Activated T-helper 2 cell treated with anti-CD3 and anti-CD28 coated beads, Interferon-gamma antibody, Interleukin-2, Interleukin-4, amounts not matched to agents 10 μg/mL and 5 μg/mL and 100 μg/mL, durations not matched to agents 14 hours and 24 hours and 36 hours (primary cell): ENCODE data around the gene UBXN2A. TPM values are rescaled to one million over a fixed set of nuclear protein-coding genes. Genes with fewer than 3 reads are reported as not detected.
"Not testable (repeated sequence)": the region's sequence is repeated elsewhere in the genome, so short reads cannot be mapped to it uniquely, and the experiment has no call there.

Experiments
- DNase-seq: peaks from one replicate; pipeline ENCODE4 v3.0.0; 2021; ENCODE audit warnings: low spot score
- H3K27ac Mint-ChIP-seq: one replicate; pipeline ENCODE4 v1.8.0; 2021; ENCODE audit warnings: mixed read lengths
- H3K27me3 Mint-ChIP-seq: one replicate; pipeline ENCODE4 v1.8.0; 2021; ENCODE audit warnings: low read depth, mixed read lengths
- H3K36me3 Mint-ChIP-seq: one replicate; pipeline ENCODE4 v1.8.0; 2021; ENCODE audit warnings: low read depth, mixed read lengths
- H3K4me1 Mint-ChIP-seq: one replicate; pipeline ENCODE4 v1.8.0; 2021; ENCODE audit warnings: low read depth, mixed read lengths
- H3K4me3 Mint-ChIP-seq: one replicate; pipeline ENCODE4 v1.8.0; 2021; ENCODE audit warnings: low read depth, mild to moderate bottlenecking, moderate library complexity, mixed read lengths
- H3K9me3 Mint-ChIP-seq: one replicate; pipeline ENCODE4 v1.8.0; 2021; ENCODE audit warnings: mixed read lengths
- intact Hi-C: fragments of 100-400 bp; cut with micrococcal nuclease; formaldehyde crosslinking; loops from one replicate; pipeline ENCODE4 v1.15.1; 2023
- total RNA-seq: library from RNA; stranded (reverse); gene quantifications from 2 replicates; pipeline ENCODE4 v1.2.3, GENCODE V29; 2022

The UBXN2A gene
- total RNA-seq, 1 donor from 2014 or later = 18.3 TPM

- Mint-ChIP-seq H3K27me3 (no peaks in the 10 kb centered on the region), H3K27ac (no peak overlapping the region), H3K9me3 (no peaks in the 10 kb centered on the region), H3K4me3 (no peak overlapping the region), H3K4me1 (no peaks in the 10 kb centered on the region), H3K36me3 (no peaks in the 10 kb centered on the region)
- no peak for DNase-seq
- intact Hi-C loops = no loop called here
These were observed 80.0 kb downstream of the UBXN2A start for GRCh38 chr2:24020244-24020643.

DNA sequence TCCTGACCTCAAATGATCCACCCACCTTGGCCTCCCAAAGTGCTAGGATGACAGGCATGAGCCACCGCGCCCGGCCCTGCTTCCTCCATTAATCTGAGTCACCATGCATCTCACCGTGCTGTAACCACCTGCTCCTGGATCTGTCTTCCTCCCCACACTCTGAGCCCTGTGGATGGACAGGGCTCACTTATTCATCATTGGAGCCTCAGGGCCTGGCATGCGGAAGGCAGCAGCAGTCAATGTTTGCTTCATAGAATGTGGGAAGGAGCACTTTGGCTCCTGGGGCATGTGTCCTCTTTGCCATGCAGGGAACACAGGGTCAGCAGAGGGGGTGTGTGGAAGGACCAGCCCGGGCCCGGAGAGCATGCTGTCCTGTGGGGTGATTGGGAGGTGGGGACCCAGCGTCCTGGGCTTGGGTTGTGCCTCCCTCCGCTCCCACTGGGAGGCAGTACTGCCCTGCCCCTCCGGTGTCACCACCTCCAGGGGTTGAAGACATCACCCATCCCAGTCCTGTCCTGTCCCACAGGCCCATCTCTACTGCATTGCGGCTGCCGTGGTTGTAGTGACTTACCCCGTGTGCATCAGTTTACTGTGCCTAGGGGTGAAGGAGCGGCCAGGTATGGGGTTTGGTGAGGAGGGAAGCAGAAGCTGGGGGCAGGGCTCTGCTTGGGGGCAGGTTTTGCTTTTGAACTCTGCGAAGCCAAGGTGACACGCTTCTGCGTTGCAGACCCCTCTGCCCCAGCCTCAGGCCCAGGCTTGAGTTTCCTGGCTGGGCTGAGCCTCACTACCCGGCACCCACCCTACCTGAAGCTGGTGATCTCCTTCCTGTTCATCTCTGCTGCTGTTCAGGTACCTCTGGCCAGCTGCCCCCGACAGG, 81.1 kb downstream of the UBXN2A start:
- DNase-seq = no peak

GRCh38 chr2:24022324-24022974, 82.2 kb downstream of the UBXN2A start:
- no peak for DNase-seq
- Mint-ChIP-seq H3K4me3 (no peak overlapping the region), H3K27ac (no peak overlapping the region), H3K27me3 (no peaks in the 10 kb centered on the region), H3K4me1 (no peaks in the 10 kb centered on the region), H3K36me3 (peaks cover 2% of the 10 kb centered on the region), H3K9me3 (no peaks in the 10 kb centered on the region)
- intact Hi-C loops = no loop called here

More for the DNA sequence above, 81.1 kb downstream of the UBXN2A start:
- no peaks in the 10 kb centered on the region for H3K9me3 Mint-ChIP-seq
- no peaks in the 10 kb centered on the region for H3K4me1 Mint-ChIP-seq
- H3K27me3 Mint-ChIP-seq = no peaks in the 10 kb centered on the region
- no peak overlapping the region for H3K27ac Mint-ChIP-seq
- no peak overlapping the region for H3K4me3 Mint-ChIP-seq
- intact Hi-C loops = no loop called here
- H3K36me3 Mint-ChIP-seq = no peaks in the 10 kb centered on the region

GRCh38 chr2:24022975-24023575, 82.8 kb downstream of the UBXN2A start:
- Mint-ChIP-seq H3K4me1 (no peaks in the 10 kb centered on the region), H3K27ac (no peak overlapping the region), H3K36me3 (peaks cover 3% of the 10 kb centered on the region), H3K27me3 (no peaks in the 10 kb centered on the region), H3K9me3 (no peaks in the 10 kb centered on the region), H3K4me3 (no peak overlapping the region)
- intact Hi-C loops = no loop called here
- DNase-seq = no peak

DNA sequence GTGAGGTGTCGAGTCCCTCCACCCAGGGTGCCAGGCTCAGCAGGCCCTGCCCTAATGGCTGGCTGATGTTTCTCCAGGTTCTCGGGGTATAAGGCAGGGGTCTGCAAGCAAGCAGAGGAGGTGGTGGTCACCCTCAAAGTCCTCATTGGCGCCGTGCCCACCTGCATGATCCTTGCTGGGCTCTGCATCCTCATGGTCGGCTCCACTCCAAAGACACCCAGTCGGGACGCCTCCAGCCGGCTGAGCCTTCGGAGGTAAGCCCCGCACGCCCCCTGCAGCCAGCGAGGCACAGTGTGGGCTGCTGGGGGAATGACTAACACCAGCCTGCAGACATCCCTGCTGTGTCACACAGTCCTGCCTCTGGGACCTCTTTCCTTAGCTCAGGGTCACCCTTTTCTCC, 83.8 kb downstream of the UBXN2A start:
- intact Hi-C loops = no loop called here
- Mint-ChIP-seq H3K4me1 (no peaks in the 10 kb centered on the region), H3K4me3 (no peak overlapping the region), H3K27ac (no peak overlapping the region), H3K36me3 (peaks cover 9% of the 10 kb centered on the region), H3K27me3 (no peaks in the 10 kb centered on the region), H3K9me3 (no peaks in the 10 kb centered on the region)
- no peak for DNase-seq

DNA sequence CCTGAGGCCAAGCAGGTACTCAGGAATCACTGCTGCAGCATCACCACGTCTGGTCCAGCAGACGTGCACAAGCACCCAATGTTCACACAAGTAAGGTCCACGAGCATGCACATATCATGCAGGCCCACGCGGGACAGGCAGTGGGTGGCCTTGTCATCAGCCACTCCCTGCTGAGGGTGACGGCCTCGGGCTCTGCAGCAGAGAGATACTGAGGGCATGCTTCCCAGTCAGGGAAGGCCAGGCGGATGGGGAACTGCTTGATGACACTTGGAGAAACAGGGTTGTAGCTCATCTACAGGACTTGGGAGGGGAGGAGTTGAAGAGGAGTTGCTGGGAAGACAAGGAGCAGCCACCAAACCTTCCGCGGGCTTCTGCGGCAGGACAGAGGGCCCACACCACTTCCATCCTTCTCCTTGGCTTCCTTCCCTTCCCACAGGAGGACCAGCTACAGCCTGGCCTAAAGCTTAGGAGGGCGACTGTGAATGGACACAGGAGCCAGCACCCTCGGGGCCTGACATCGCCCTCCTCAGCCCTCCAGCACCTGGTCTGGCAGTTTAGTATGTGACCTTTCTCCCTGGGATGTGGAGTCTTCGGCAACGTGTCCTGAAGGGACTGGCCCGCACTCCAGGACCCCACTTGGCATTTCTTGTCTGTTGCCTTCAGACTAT, 84.9 kb downstream of the UBXN2A start:
- Mint-ChIP-seq H3K27me3 (no peaks in the 10 kb centered on the region), H3K27ac (no peak overlapping the region), H3K36me3 (peaks cover 20% of the 10 kb centered on the region), H3K4me1 (no peaks in the 10 kb centered on the region), H3K9me3 (no peaks in the 10 kb centered on the region), H3K4me3 (no peak overlapping the region)
- intact Hi-C loops = no loop called here
- no peak for DNase-seq

DNA sequence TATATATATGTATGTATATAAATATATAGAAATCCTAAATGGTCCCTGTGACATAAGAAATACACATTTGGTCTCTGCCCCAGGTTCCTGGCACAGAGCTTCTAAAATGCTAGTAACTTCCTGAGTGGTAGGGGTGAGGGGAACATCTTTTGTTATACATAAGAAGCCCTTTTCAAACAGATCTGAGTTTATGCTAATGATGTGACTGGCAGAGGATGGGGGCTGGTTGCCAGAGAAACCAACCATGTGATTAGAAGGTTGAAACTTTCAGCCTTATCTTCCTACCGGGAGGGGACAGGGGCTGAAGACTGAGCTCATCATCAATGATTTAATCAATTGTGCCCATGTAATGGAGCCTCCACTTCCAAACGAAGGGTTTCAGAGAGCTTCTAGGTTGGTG, 86.0 kb downstream of the UBXN2A start:
- intact Hi-C loops = no loop called here
- Mint-ChIP-seq H3K27ac (no peak overlapping the region), H3K9me3 (no peaks in the 10 kb centered on the region), H3K4me1 (peaks cover 2% of the 10 kb centered on the region), H3K36me3 (peaks cover 24% of the 10 kb centered on the region), H3K4me3 (no peak overlapping the region), H3K27me3 (no peaks in the 10 kb centered on the region)
- DNase-seq = no peak

DNA sequence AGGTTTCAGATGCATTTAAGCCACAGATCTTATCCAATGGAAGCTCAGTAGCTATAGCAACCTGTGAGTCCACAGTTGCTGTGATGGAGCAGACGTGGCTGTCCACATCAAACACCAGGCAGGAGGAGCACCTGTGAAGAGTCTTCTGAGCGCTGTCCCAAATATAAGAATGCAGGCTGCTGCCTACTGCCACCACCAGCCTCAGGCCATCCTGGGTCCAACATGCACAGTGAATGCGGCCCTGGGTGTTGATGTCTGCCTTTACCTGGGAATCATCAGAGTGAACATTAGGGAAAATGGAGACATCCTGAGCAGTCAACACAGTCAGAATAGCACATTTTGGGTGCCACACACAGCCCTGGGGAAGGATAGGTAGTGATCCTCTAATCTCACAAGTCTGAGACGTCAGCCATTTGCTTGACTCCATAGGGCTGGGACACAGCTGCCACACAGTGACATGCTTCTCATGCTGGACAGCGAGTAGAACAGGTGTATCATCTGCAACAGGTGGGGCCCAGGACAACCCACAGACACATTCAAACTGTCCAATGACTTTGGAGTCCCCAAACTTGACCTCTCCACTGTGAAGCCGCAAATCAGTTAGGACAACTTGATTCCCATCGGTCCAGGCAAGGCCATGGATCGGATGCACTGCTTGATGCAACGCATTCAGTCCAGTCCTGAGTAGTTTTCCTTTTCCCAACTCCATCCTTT, 98.7 kb downstream of the UBXN2A start:
- H3K4me3 Mint-ChIP-seq = no peak overlapping the region
- no peaks in the 10 kb centered on the region for H3K9me3 Mint-ChIP-seq
- no peaks in the 10 kb centered on the region for H3K27me3 Mint-ChIP-seq
- intact Hi-C loops = no loop called here
- peaks cover 12% of the 10 kb centered on the region for H3K4me1 Mint-ChIP-seq
- DNase-seq = no peak
- peaks cover 25% of the 10 kb centered on the region for H3K36me3 Mint-ChIP-seq
- no peak overlapping the region for H3K27ac Mint-ChIP-seq

DNA sequence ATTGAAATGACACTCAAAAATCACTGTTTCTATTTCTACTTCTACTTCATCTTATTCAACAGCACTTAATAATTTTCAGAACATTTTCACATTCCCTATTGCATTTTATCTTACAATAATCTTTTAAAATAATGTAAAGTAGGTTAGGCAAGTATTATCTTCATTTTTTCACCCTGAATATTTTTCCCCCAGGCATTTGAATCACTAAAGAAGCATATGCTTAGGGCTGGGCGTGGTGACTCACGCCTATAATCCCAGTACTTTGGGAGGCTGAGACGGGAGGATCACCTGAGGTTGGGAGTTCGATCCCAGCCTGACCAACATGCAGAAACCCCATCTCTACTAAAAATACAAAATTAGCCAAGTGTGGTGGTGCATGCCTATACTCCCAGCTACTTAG, 100.2 kb downstream of the UBXN2A start:
- intact Hi-C loops = no loop called here
- Mint-ChIP-seq H3K4me1 (peaks cover 15% of the 10 kb centered on the region), H3K27ac (no peak overlapping the region), H3K4me3 (no peak overlapping the region), H3K27me3 (no peaks in the 10 kb centered on the region), H3K36me3 (peaks cover 25% of the 10 kb centered on the region), H3K9me3 (no peaks in the 10 kb centered on the region)
- DNase-seq = no peak

DNA sequence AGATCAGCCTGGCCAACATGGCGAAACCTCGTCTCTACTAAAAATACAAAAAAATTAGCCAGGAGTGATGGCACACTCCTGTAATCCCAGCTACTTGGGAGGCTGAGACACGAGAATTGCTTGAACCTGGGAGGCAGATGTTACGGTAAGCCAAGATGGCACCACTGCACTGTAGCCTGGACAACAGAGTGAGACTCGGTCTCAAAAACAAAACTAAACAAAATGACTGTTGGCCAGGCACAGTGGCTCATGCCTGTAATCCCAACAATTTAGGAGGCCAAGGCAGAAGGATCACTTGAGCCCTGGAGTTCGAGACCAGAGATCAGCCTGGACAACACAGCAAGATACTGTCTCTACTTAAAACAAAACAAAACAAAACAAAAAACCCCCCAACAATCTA, 102.9 kb downstream of the UBXN2A start:
- H3K27ac Mint-ChIP-seq, intact Hi-C loops, DNase-seq, H3K4me3 Mint-ChIP-seq, H3K27me3 Mint-ChIP-seq, H3K9me3 Mint-ChIP-seq: not testable (repeated sequence)
- peaks cover 11% of the 10 kb centered on the region for H3K36me3 Mint-ChIP-seq
- peaks cover 20% of the 10 kb centered on the region for H3K4me1 Mint-ChIP-seq

DNA sequence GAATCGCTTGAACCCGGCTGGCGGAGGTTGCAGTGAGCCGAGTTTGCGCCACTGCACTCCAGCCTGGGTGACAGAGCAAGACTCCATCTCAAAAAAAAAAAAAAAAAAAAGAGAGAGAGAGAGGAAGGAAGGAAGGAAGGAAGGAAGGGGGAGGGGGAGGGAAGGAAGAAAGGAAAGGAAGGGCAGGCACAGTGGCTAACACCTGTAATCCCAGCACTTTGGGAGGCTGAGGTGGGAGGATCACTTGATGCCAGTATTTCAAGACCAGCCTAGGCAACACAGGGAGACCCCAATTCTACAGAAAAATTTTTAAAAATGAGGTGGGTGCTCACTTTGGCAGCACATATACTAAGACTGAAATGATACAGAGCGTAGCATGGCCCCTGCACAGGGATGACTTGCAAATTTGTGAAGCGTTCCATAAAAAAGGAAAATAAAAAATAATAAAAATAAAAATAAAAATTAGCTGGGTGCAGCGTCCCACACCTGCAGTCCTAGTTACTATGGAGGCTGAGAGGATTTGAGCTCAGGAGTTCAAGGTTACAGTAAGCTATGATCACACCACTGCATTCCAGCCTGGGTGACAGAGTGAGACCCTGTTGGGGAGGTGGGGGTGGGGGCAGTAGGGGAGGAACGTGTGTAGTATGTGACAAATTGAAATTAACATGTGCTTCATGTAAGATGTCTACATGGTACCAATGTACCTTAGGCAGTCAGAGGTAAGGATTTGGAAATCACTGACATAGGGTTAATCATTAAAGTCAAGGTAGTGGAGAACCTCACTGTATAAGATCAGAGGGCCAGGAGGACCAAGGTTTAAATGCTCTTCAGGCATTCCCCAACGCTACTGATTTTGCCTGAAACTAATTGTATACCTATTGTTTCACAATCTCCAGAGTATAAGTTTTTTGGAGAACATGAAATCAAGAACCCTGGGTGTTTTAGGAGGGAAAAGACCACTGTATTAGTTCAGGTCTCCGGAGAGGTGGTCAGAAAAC, 105.5 kb downstream of the UBXN2A start:
- intact Hi-C loops = loop anchor here (5.0 kb wide), 1 partner anchor 446 kb away; the partner anchor contains the start of gene NCOA1
- H3K4me3 Mint-ChIP-seq = peak overlapping the region; percentile 93
- H3K4me1 Mint-ChIP-seq = peaks cover 20% of the 10 kb centered on the region
- no peaks in the 10 kb centered on the region for H3K36me3 Mint-ChIP-seq
- DNase-seq = no peak
- no peaks in the 10 kb centered on the region for H3K9me3 Mint-ChIP-seq
- no peak overlapping the region for H3K27ac Mint-ChIP-seq
- H3K27me3 Mint-ChIP-seq = peaks cover 6% of the 10 kb centered on the region
